ENCODE data around the gene KCNJ14.
A peak's percentile ranks its signal among the peaks of the same experiment; 100 is the strongest.
"Not testable (repeated sequence)": the region's sequence is repeated elsewhere in the genome, so short reads cannot be mapped to it uniquely, and the experiment has no call there.

KCNJ14 gene

DNA sequence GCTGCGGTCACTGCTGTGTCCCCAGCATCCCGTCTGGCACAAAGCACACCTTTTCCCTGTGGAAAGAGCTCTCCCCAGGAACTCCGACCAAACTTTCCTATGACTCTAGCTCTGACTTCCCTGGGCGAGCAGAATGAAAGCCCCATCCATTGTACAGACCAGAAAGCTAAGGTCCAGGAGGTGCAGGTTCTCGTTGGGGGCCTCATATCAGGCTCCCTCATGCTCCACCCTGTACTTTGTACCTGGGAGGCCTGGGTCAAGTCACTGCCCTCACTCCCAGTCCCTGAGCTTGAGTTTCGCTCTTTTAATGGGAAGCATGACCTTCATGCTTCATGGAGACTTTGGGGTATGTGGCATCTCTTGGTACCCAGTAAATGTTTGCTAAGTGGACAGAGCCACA is 32.2 kb downstream of the KCNJ14 start:
- TF ChIP-seq, protein P1, sequence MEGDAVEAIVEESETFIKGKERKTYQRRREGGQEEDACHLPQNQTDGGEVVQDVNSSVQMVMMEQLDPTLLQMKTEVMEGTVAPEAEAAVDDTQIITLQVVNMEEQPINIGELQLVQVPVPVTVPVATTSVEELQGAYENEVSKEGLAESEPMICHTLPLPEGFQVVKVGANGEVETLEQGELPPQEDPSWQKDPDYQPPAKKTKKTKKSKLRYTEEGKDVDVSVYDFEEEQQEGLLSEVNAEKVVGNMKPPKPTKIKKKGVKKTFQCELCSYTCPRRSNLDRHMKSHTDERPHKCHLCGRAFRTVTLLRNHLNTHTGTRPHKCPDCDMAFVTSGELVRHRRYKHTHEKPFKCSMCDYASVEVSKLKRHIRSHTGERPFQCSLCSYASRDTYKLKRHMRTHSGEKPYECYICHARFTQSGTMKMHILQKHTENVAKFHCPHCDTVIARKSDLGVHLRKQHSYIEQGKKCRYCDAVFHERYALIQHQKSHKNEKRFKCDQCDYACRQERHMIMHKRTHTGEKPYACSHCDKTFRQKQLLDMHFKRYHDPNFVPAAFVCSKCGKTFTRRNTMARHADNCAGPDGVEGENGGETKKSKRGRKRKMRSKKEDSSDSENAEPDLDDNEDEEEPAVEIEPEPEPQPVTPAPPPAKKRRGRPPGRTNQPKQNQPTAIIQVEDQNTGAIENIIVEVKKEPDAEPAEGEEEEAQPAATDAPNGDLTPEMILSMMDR (IDR thresholded peaks at IDR 0.05; ENCODE audit: insufficient read depth, low read length, poor library complexity, severe bottlenecking), result no peak
- no peak for TF ChIP-seq EZH2phosphoT487 (conservative IDR thresholded peaks at IDR 0.05; ENCODE audit: low read length)
- Histone ChIP-seq H3K36me3 (ENCODE audit: low read length) (no peaks in the 10 kb centered on the region), H4K20me1 (ENCODE audit: low read depth, low read length) (no peaks in the 10 kb centered on the region), H3K4me2 (ENCODE audit: low read depth, low read length, poor library complexity, severe bottlenecking) (no peak overlapping the region), H3K9ac (ENCODE audit: low read length) (no peak overlapping the region), H3K9me3 (ENCODE audit: insufficient read depth, low read length) (no peaks in the 10 kb centered on the region), H3K79me2 (ENCODE audit: insufficient read depth, low read length) (no peaks in the 10 kb centered on the region), H2AFZ (ENCODE audit: low read depth, low read length, severe bottlenecking) (no peak overlapping the region), H3F3A (ENCODE audit: insufficient read depth) (no peaks in the 10 kb centered on the region), H3K9me2 (replicated peaks; ENCODE audit: insufficient read depth, low read length) (no peaks in the 10 kb centered on the region), H3K27ac (ENCODE audit: low read depth, low read length) (no peak overlapping the region), H3K27me3 (ENCODE audit: low read length) (no peaks in the 10 kb centered on the region), H3K4me3 (ENCODE audit: insufficient read depth, low read length, poor library complexity, severe bottlenecking) (no peak overlapping the region)

DNA sequence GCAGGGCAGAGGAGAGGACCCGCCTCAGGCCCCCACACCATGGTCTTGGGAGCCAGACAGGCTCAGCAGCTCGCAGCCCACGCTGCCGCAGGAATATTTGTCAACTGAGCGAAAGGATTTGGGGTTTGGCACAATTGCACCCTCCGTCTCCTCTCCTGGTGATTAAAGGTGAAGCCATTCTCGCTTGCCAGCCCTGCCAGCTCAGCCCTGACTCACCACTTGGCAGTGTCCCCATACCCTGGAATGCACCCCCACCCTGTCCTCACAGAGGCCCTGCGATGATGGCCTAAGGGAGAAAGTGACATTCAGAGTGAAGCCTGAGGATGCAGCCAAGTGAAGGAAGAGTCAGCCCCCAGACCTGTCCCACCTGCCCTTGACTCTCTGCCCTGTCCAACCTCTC is 32.6 kb downstream of the KCNJ14 start:
- H3K36me3 ChIP-seq (ENCODE audit: low read length), result no peaks in the 10 kb centered on the region
- no peaks in the 10 kb centered on the region for H3K79me2 ChIP-seq (ENCODE audit: insufficient read depth, low read length)
- H2AFZ ChIP-seq (ENCODE audit: low read depth, low read length, severe bottlenecking), result no peak overlapping the region
- H3K4me3 ChIP-seq (ENCODE audit: insufficient read depth, low read length, poor library complexity, severe bottlenecking), result no peak overlapping the region
- no peaks in the 10 kb centered on the region for H3K9me3 ChIP-seq (ENCODE audit: insufficient read depth, low read length)
- no peak overlapping the region for H3K27ac ChIP-seq (ENCODE audit: low read depth, low read length)
- no peaks in the 10 kb centered on the region for H3K27me3 ChIP-seq (ENCODE audit: low read length)
- no peak overlapping the region for H3K4me2 ChIP-seq (ENCODE audit: low read depth, low read length, poor library complexity, severe bottlenecking)
- no peaks in the 10 kb centered on the region for H3F3A ChIP-seq (ENCODE audit: insufficient read depth)
- TF ChIP-seq, protein P1 (IDR thresholded peaks at IDR 0.05; ENCODE audit: insufficient read depth, low read length, poor library complexity, severe bottlenecking), result no peak
- no peak for TF ChIP-seq EZH2phosphoT487 (conservative IDR thresholded peaks at IDR 0.05; ENCODE audit: low read length)
- no peaks in the 10 kb centered on the region for H4K20me1 ChIP-seq (ENCODE audit: low read depth, low read length)
- H3K9ac ChIP-seq (ENCODE audit: low read length), result no peak overlapping the region
- H3K9me2 ChIP-seq (replicated peaks; ENCODE audit: insufficient read depth, low read length), result no peaks in the 10 kb centered on the region

DNA sequence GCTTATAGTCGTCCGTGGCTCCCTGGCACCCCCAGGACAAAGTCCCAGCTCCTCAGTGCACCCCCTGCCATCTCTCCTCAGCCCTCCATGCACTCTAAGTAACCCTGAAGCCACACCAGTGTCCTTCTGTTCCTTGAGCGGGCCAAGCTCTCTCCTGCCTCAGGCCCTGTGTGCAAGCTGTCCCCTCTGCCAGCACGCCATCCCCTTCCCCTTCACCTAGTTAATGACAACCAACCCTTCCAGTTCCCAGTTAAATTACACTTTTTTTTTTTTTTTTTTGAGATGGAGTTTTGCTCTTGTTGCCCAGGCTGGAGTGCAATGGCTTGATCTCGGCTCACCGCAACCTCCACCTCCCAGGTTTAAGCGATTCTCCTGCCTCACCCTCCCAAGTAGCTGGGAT is 33.1 kb downstream of the KCNJ14 start:
- H3K4me2 ChIP-seq (ENCODE audit: low read depth, low read length, poor library complexity, severe bottlenecking), result not testable (repeated sequence)

DNA sequence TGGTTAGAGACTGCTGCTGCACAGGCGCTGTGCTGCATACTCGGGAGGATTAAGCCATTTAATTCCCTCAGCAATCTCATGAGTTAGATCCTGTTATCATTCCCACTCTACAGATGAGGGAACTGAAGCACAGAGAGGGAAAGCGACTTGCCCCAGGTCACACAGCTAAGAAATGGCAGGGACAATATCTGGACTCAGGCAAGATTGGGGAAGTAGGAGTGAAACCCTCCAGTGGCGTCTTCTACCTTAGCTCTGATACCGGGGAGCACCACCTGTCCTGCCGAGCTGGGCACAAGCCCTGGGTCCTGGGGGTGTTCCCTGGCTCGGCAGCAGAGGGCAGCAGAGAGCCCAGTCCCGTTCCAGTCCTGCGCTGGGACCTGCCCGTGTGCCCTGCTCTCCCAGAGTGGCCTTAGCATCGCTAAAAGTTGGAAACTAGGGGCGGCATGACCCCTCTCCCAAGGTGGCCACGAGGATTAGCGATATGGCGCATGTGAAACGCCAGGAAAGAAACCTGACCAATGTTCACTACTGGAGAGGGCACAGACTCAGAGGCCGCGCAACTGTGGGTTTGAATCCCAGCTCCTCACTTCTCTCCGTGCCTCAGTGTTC is 34.3 kb downstream of the KCNJ14 start:
- no peaks in the 10 kb centered on the region for H3K79me2 ChIP-seq (ENCODE audit: insufficient read depth, low read length)
- H3F3A ChIP-seq (ENCODE audit: insufficient read depth), result no peaks in the 10 kb centered on the region
- H3K4me3 ChIP-seq (ENCODE audit: insufficient read depth, low read length, poor library complexity, severe bottlenecking), result no peak overlapping the region
- no peak overlapping the region for H3K27ac ChIP-seq (ENCODE audit: low read depth, low read length)
- no peaks in the 10 kb centered on the region for H3K27me3 ChIP-seq (ENCODE audit: low read length)
- no peaks in the 10 kb centered on the region for H4K20me1 ChIP-seq (ENCODE audit: low read depth, low read length)
- H3K9ac ChIP-seq (ENCODE audit: low read length), result no peak overlapping the region
- H3K36me3 ChIP-seq (ENCODE audit: low read length), result no peaks in the 10 kb centered on the region
- H3K9me3 ChIP-seq (ENCODE audit: insufficient read depth, low read length), result no peaks in the 10 kb centered on the region
- H2AFZ ChIP-seq (ENCODE audit: low read depth, low read length, severe bottlenecking), result no peak overlapping the region
- no peaks in the 10 kb centered on the region for H3K9me2 ChIP-seq (replicated peaks; ENCODE audit: insufficient read depth, low read length)
- no peak overlapping the region for H3K4me2 ChIP-seq (ENCODE audit: low read depth, low read length, poor library complexity, severe bottlenecking)
- no peak for TF ChIP-seq EZH2phosphoT487 (conservative IDR thresholded peaks at IDR 0.05; ENCODE audit: low read length)
- TF ChIP-seq, protein P1 (IDR thresholded peaks at IDR 0.05; ENCODE audit: insufficient read depth, low read length, poor library complexity, severe bottlenecking), result peak; percentile 82

More for the DNA sequence above, 33.1 kb downstream of the KCNJ14 start:
- not testable (repeated sequence) for H3K36me3 ChIP-seq (ENCODE audit: low read length); H3K9me3 ChIP-seq (ENCODE audit: insufficient read depth, low read length); H3K9me2 ChIP-seq (replicated peaks; ENCODE audit: insufficient read depth, low read length); H4K20me1 ChIP-seq (ENCODE audit: low read depth, low read length); H2AFZ ChIP-seq (ENCODE audit: low read depth, low read length, severe bottlenecking); H3F3A ChIP-seq (ENCODE audit: insufficient read depth); H3K79me2 ChIP-seq (ENCODE audit: insufficient read depth, low read length); H3K27ac ChIP-seq (ENCODE audit: low read depth, low read length); H3K27me3 ChIP-seq (ENCODE audit: low read length); H3K4me3 ChIP-seq (ENCODE audit: insufficient read depth, low read length, poor library complexity, severe bottlenecking); H3K9ac ChIP-seq (ENCODE audit: low read length)

All from SU-DHL-6 (cell line).